Fibroblast of lung (primary cell): ENCODE data around the gene RPL39L. TPM values are rescaled to one million over a fixed set of nuclear protein-coding genes. Genes with fewer than 3 reads are reported as not detected.

Experiments
- DNase-seq, 2 donors: peaks; one replicate each; pipeline versions ENCODE4 v3.0.0 to v3.0.0-alpha.2; 2010; ENCODE audit warnings: low read depth in 2 of 2
- H2AFZ ChIP-seq: 2 replicates; pipeline ENCODE4 v1.5.1; 2012; ENCODE audit warnings: low read length, control low read depth, inconsistent platforms
- H3K27ac ChIP-seq: 2 replicates; pipeline ENCODE4 v1.5.1; 2011; ENCODE audit warnings: low read length, control low read depth; ENCODE audit not compliant: insufficient read depth
- H3K27me3 ChIP-seq: 2 replicates; pipeline ENCODE4 v1.5.1; 2011; ENCODE audit warnings: mild to moderate bottlenecking, low read length; ENCODE audit not compliant: control insufficient read depth, insufficient read depth
- H3K36me3 ChIP-seq: 2 replicates; pipeline ENCODE4 v1.5.1; 2011; ENCODE audit warnings: low read length; ENCODE audit not compliant: control insufficient read depth, insufficient read depth
- H3K4me1 ChIP-seq: 2 replicates; pipeline ENCODE4 v1.5.1; 2011; ENCODE audit warnings: low read length; ENCODE audit not compliant: control insufficient read depth, insufficient read depth; ENCODE audit errors: extremely low read depth
- H3K4me2 ChIP-seq: 2 replicates; pipeline ENCODE4 v1.5.1; 2011; ENCODE audit warnings: low read length, control low read depth; ENCODE audit not compliant: insufficient read depth; ENCODE audit errors: extremely low read depth
- H3K4me3 ChIP-seq, 4 experiments: fragments of 200-600 bp in 1 of 4; sonication (generic) in 1 of 4; replicated peaks in 1 of 4; 2 replicates each; pipeline ENCODE4 v1.5.1; 2011 to 2016; ENCODE audit warnings: low read length in 4 of 4, low read depth in 3 of 4, mild to moderate bottlenecking in 3 of 4, control low read depth in 2 of 4, inconsistent platforms in 1 of 4, mixed read lengths in 1 of 4; ENCODE audit not compliant: insufficient read depth in 1 of 4; ENCODE audit errors: control extremely low read depth in 1 of 4
- H3K79me2 ChIP-seq: 2 replicates; pipeline ENCODE4 v1.5.1; 2012; ENCODE audit warnings: mild to moderate bottlenecking, low read length, inconsistent platforms; ENCODE audit not compliant: control insufficient read depth, insufficient read depth
- H3K9ac ChIP-seq: 2 replicates; pipeline ENCODE4 v1.5.1; 2011; ENCODE audit warnings: mild to moderate bottlenecking, low read length, control low read depth; ENCODE audit not compliant: insufficient read depth
- H3K9me3 ChIP-seq: 2 replicates; pipeline ENCODE4 v1.5.1; 2012; ENCODE audit warnings: low read depth, low read length; ENCODE audit not compliant: control insufficient read depth, insufficient read depth
- H4K20me1 ChIP-seq: 2 replicates; pipeline ENCODE4 v1.5.1; 2011; ENCODE audit warnings: low read length; ENCODE audit not compliant: control insufficient read depth, insufficient read depth; ENCODE audit errors: extremely low read depth
- EZH2 ChIP-seq: IDR thresholded peaks from 2 replicates; pipeline ENCODE4 v1.5.1; 2012; ENCODE audit warnings: low read length, control low read depth, mild to moderate bottlenecking; ENCODE audit errors: missing control alignments
- polyA plus RNA-seq, 2 donors: library from polyadenylated mRNA; depleted of rRNA in 1 of 2; stranded (reverse) in 1 of 2; unstranded in 1 of 2; fragments of >200 nt; gene quantifications; 2 replicates each; pipeline ENCODE4 v1.2.1, GENCODE V29; 2011 to 2012; ENCODE audit warnings: missing spikeins in 1 of 2
- total RNA-seq: library from RNA; depleted of rRNA; stranded (reverse); fragments of >200 nt; gene quantifications from 2 replicates; pipeline ENCODE4 v1.2.1, GENCODE V29; 2014
- TF ChIP-seq, protein P1 (sequence below), 2 donors: IDR thresholded peaks in 1 of 2; conservative IDR thresholded peaks in 1 of 2; 1 replicate in 1 of 2; 2 replicates in 1 of 2; pipeline ENCODE4 v1.5.1; 2011 to 2012; ENCODE audit warnings: low read length in 2 of 2, control low read depth in 1 of 2, inconsistent platforms in 1 of 2, low read depth in 1 of 2, mild to moderate bottlenecking in 1 of 2

RPL39L gene
- total and polyA plus RNA-seq, 2 donors (not counting 1 experiment from before 2014, with no cell fraction given), result 8.4 to 26.6 TPM

DNA sequence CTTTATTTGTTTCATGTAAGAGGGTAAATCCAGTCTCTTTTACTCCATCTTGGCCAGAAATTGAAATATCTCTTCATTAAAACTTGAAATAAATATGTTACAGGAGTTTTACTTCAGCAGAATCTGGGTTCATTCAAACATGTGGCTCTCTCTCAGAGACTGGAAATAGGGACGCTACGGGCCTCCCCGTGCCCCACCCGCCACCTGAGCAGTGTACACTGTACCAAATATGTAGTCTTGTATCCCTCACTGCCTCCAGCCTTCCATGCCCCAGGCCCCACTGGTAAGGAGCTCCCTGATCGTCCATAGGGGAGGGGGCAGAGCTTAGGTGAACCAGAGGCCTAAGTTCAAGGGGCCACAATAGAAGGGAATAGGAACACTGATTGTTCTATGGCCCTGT lies 36.0 kb downstream of the RPL39L start:
- Histone ChIP-seq H3K4me2 (no peak overlapping the region), H2AFZ (no peak overlapping the region), H3K27me3 (no peaks in the 10 kb centered on the region), H3K4me1 (peaks cover 4% of the 10 kb centered on the region), H4K20me1 (no peaks in the 10 kb centered on the region), H3K9me3 (no peaks in the 10 kb centered on the region), H3K79me2 (no peaks in the 10 kb centered on the region), H3K36me3 (no peaks in the 10 kb centered on the region), H3K9ac (no peak overlapping the region), H3K27ac (no peak overlapping the region), H3K4me3 (no peak overlapping the region)
- DNase-seq, result no peak
- TF ChIP-seq, protein P1, sequence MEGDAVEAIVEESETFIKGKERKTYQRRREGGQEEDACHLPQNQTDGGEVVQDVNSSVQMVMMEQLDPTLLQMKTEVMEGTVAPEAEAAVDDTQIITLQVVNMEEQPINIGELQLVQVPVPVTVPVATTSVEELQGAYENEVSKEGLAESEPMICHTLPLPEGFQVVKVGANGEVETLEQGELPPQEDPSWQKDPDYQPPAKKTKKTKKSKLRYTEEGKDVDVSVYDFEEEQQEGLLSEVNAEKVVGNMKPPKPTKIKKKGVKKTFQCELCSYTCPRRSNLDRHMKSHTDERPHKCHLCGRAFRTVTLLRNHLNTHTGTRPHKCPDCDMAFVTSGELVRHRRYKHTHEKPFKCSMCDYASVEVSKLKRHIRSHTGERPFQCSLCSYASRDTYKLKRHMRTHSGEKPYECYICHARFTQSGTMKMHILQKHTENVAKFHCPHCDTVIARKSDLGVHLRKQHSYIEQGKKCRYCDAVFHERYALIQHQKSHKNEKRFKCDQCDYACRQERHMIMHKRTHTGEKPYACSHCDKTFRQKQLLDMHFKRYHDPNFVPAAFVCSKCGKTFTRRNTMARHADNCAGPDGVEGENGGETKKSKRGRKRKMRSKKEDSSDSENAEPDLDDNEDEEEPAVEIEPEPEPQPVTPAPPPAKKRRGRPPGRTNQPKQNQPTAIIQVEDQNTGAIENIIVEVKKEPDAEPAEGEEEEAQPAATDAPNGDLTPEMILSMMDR (conservative IDR thresholded peaks at IDR 0.05 in 1 of 2, IDR thresholded peaks at IDR 0.05 in 1 of 2; ENCODE audit: low read depth in 1 of 2, low read length in 2 of 2), result no peak
- TF ChIP-seq EZH2, result no peak

DNA sequence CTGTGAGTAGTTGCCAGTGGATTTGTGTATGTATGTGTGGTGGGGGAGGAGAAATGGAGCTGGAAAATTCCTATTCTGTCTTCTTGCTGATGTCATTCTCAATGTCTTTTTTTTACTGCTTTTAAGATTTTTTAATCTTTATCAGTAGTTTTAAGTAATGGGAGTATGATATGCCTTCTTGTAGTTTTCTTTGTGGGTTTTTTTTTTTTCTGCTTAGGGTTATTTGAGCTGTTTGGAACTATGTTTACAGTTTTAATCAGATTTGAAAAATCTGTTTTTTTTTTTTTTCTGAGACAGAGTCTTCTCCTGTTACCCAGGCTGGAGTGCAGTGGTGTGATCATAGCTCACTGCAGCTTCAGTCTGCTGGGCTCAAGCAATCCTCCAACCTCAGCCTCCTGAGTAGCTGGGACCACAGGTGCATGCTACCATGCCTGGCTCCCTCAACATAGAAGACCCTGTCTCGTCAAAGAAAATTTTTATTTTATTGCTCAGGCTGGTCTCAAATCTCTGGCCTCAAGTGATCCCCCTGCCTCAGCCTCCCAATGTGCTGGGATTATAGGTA lies 37.1 kb downstream of the RPL39L start:
- no peak for DNase-seq

DNA sequence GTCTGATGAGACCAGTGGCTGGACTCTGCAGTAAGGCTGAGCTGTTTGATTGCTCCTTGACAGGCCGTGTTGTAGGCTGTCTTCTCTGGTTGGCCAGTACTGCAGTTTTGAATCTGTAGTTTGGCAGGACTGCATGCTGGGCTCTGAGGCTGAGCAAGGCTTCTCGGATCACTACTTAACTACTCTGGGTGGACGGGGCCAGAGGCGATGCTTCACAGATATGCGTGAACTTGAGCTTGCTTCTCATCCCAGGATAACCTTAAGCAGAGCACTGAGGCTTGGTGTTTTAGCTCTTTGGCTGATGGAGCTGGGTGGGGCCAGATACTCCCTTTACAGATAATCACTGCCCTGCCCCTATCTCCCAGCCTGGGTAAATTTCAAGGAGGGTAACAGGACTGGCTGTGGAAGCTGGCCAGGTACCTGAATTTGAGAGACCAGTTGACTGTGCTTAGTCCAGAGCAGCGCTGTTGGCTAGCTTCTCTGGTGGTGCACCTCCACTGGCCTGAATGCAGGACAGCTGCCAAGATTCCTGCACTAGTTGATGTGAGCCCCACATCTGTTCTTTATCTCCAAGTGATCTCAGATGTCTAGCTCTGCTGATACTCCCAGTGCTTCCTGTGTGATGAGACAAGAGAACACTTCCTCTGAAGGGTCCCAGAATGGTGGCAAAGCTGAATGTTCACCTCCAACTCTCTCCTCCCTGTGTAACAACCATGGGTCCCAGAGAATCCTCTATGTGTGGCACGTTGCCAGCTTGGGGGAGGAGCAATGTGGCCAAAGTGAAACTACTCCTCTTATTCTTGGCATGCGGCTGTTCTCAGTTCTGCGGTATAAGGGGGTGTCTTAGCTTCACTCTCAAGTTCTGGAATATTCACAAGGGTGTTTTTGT lies 37.9 kb downstream of the RPL39L start:
- H3K9ac ChIP-seq, result no peak overlapping the region
- H3K79me2 ChIP-seq, result no peaks in the 10 kb centered on the region
- no peaks in the 10 kb centered on the region for H3K27me3 ChIP-seq
- peak; percentile 76 to 87 for DNase-seq
- H3K36me3 ChIP-seq, result no peaks in the 10 kb centered on the region
- peak overlapping the region; percentile 79 for H3K4me2 ChIP-seq
- H3K9me3 ChIP-seq, result no peaks in the 10 kb centered on the region
- H3K4me3 ChIP-seq, result peak overlapping the region; percentile 3 to 48 (median 24)
- H3K4me1 ChIP-seq, result peaks cover 4% of the 10 kb centered on the region
- TF ChIP-seq EZH2, result no peak
- TF ChIP-seq, protein P1 (conservative IDR thresholded peaks at IDR 0.05 in 1 of 2, IDR thresholded peaks at IDR 0.05 in 1 of 2; ENCODE audit: low read depth in 1 of 2, low read length in 2 of 2), result no peak
- H4K20me1 ChIP-seq, result no peaks in the 10 kb centered on the region
- H3K27ac ChIP-seq, result peak overlapping the region; percentile 30
- H2AFZ ChIP-seq, result peak overlapping the region; percentile 49

More for the DNA sequence above, 37.1 kb downstream of the RPL39L start:
- Histone ChIP-seq H3K9ac (no peak overlapping the region), H3K36me3 (no peaks in the 10 kb centered on the region), H3K4me2 (peak overlapping the region; percentile 79), H3K4me3 (peak overlapping the region; percentile 3 to 48 (median 24)), H3K27ac (peak overlapping the region; percentile 30), H3K4me1 (peaks cover 4% of the 10 kb centered on the region), H3K27me3 (no peaks in the 10 kb centered on the region), H3K9me3 (no peaks in the 10 kb centered on the region), H4K20me1 (no peaks in the 10 kb centered on the region), H3K79me2 (no peaks in the 10 kb centered on the region), H2AFZ (peak overlapping the region; percentile 49)
- TF ChIP-seq, protein P1 (conservative IDR thresholded peaks at IDR 0.05 in 1 of 2, IDR thresholded peaks at IDR 0.05 in 1 of 2; ENCODE audit: low read depth in 1 of 2, low read length in 2 of 2), result no peak
